Mammary epithelial cell (primary cell): Measurements from ENCODE around the gene DYSF.

Experiments
- CTCF ChIP-seq, 2 donors: IDR thresholded peaks in 1 of 2; conservative IDR thresholded peaks in 1 of 2; 2 replicates each; pipeline ENCODE4 v1.5.1; 2011 to 2012; ENCODE audit warnings: inconsistent platforms in 2 of 2, low read length in 2 of 2, mild to moderate bottlenecking in 2 of 2, control low read depth in 1 of 2, low read depth in 1 of 2; ENCODE audit not compliant: insufficient read depth in 1 of 2; ENCODE audit errors: extremely low read depth in 1 of 2
- EZH2 ChIP-seq: IDR thresholded peaks from 2 replicates; pipeline ENCODE4 v1.6.1; 2012; ENCODE audit warnings: low read length, inconsistent platforms, borderline replicate concordance

- TF ChIP-seq CTCF (conservative IDR thresholded peaks at IDR 0.05 in 1 of 2, IDR thresholded peaks at IDR 0.05 in 1 of 2; ENCODE audit: extremely low read depth in 1 of 2, insufficient read depth in 1 of 2, low read depth in 1 of 2, low read length in 2 of 2) (no peak), EZH2 (no peak)
Observed at GRCh38 chr2:71478806-71479205, 25.4 kb downstream of the DYSF start.
